ENCODE results near the gene SCFD2.

DNA sequence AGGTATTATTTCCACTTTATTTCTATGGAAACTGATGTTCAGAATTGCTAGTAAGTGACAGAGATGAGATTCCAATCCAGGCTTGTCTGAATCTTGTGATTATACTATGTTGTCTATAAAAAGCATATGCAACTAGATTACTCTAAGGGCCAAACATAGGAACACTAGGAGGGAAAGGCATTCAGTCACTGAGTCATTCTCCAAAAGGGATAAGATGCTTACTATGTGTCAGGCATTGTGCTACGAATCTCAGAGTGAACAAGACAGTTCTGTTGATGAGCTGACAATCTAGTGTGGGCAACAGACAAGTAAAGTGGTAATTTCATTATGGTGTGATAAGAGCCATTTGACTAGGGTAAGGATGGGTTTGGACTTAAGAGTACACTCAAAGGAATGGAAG lies 426.5 kb downstream of the SCFD2 start:
- TF ChIP-seq TAF1 (IDR thresholded peaks at IDR 0.05; ENCODE audit: borderline replicate concordance, insufficient read depth, low read length) (no peak), POLR2AphosphoS5 (IDR thresholded peaks at IDR 0.05; ENCODE audit: low read depth, low read length) (no peak), FOXP2 (optimal IDR thresholded peaks at IDR 0.05; ENCODE audit: borderline replicate concordance, extremely low read depth, extremely low read length, insufficient read depth) (no peak), SIN3A (IDR thresholded peaks at IDR 0.05; ENCODE audit: borderline replicate concordance, insufficient read depth, low read length) (no peak)
- TF ChIP-seq, protein P1, sequence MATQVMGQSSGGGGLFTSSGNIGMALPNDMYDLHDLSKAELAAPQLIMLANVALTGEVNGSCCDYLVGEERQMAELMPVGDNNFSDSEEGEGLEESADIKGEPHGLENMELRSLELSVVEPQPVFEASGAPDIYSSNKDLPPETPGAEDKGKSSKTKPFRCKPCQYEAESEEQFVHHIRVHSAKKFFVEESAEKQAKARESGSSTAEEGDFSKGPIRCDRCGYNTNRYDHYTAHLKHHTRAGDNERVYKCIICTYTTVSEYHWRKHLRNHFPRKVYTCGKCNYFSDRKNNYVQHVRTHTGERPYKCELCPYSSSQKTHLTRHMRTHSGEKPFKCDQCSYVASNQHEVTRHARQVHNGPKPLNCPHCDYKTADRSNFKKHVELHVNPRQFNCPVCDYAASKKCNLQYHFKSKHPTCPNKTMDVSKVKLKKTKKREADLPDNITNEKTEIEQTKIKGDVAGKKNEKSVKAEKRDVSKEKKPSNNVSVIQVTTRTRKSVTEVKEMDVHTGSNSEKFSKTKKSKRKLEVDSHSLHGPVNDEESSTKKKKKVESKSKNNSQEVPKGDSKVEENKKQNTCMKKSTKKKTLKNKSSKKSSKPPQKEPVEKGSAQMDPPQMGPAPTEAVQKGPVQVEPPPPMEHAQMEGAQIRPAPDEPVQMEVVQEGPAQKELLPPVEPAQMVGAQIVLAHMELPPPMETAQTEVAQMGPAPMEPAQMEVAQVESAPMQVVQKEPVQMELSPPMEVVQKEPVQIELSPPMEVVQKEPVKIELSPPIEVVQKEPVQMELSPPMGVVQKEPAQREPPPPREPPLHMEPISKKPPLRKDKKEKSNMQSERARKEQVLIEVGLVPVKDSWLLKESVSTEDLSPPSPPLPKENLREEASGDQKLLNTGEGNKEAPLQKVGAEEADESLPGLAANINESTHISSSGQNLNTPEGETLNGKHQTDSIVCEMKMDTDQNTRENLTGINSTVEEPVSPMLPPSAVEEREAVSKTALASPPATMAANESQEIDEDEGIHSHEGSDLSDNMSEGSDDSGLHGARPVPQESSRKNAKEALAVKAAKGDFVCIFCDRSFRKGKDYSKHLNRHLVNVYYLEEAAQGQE (IDR thresholded peaks at IDR 0.05; ENCODE audit: insufficient read depth in 1 of 2, low read depth in 2 of 2, low read length in 2 of 2) = no peak

All from PFSK-1 (cell line).